GM18519 (cell line): ENCODE measurements around the gene UGT1A6.

ENCODE experiments used
- ATAC-seq: cut with Tn5 transposase; IDR thresholded peaks from one replicate; pipeline ENCODE4 v1.9.1; 2021; ENCODE audit warnings: mild to moderate bottlenecking, moderate library complexity; ENCODE audit not compliant: unreplicated experiment, low FRiP score

The UGT1A6 gene

GRCh38 chr2:233761040-233761769 lies 68.5 kb downstream of the UGT1A6 start:
- no peak for ATAC-seq

GRCh38 chr2:233764264-233764663 lies 71.6 kb downstream of the UGT1A6 start:
- no peak for ATAC-seq

- ATAC-seq: no peak
Observed at GRCh38 chr2:233764761-233765160, 72.1 kb downstream of the UGT1A6 start.

GRCh38 chr2:233766416-233766815 lies 73.7 kb downstream of the UGT1A6 start:
- ATAC-seq: no peak

- ATAC-seq: no peak
Observed at GRCh38 chr2:233768076-233768475, 75.4 kb downstream of the UGT1A6 start.

GRCh38 chr2:233769260-233769659 lies 76.6 kb downstream of the UGT1A6 start:
- no peak for ATAC-seq

- no peak for ATAC-seq
Observed at GRCh38 chr2:233772153-233772552, 79.5 kb downstream of the UGT1A6 start.

GRCh38 chr2:233772583-233772982 lies 79.9 kb downstream of the UGT1A6 start:
- ATAC-seq: no peak

GRCh38 chr2:233773854-233774253 lies 81.2 kb downstream of the UGT1A6 start:
- ATAC-seq: no peak

GRCh38 chr2:233775414-233775813 lies 82.7 kb downstream of the UGT1A6 start:
- ATAC-seq: no peak

GRCh38 chr2:233778030-233778429 lies 85.3 kb downstream of the UGT1A6 start, which contains the start of gene MROH2A:
Gene MROH2A, plus strand, starts transcription at chr2:233778330. Its CDS starts 1,029 bp downstream, at chr2:233779359.
- no peak for ATAC-seq

GRCh38 chr2:233779722-233780121 lies 87.0 kb downstream of the UGT1A6 start:
- no peak for ATAC-seq

GRCh38 chr2:233780771-233781170 lies 88.1 kb downstream of the UGT1A6 start:
- no peak for ATAC-seq

- no peak for ATAC-seq
Observed at GRCh38 chr2:233789554-233789953, 96.9 kb downstream of the UGT1A6 start.

- ATAC-seq: no peak
Observed at GRCh38 chr2:233791151-233791882, 98.6 kb downstream of the UGT1A6 start.

- ATAC-seq: no peak
Observed at GRCh38 chr2:233791883-233792329, 99.2 kb downstream of the UGT1A6 start.

GRCh38 chr2:233792720-233793119 lies 100.0 kb downstream of the UGT1A6 start:
- ATAC-seq: no peak

GRCh38 chr2:233793465-233794127 lies 100.9 kb downstream of the UGT1A6 start:
- ATAC-seq: no peak

GRCh38 chr2:233794128-233794658 lies 101.5 kb downstream of the UGT1A6 start:
- no peak for ATAC-seq

GRCh38 chr2:233795735-233796171 lies 103.1 kb downstream of the UGT1A6 start:
- no peak for ATAC-seq

GRCh38 chr2:233796254-233796653 lies 103.6 kb downstream of the UGT1A6 start:
- ATAC-seq: no peak
